ENCODE results near the gene UST.

DNA sequence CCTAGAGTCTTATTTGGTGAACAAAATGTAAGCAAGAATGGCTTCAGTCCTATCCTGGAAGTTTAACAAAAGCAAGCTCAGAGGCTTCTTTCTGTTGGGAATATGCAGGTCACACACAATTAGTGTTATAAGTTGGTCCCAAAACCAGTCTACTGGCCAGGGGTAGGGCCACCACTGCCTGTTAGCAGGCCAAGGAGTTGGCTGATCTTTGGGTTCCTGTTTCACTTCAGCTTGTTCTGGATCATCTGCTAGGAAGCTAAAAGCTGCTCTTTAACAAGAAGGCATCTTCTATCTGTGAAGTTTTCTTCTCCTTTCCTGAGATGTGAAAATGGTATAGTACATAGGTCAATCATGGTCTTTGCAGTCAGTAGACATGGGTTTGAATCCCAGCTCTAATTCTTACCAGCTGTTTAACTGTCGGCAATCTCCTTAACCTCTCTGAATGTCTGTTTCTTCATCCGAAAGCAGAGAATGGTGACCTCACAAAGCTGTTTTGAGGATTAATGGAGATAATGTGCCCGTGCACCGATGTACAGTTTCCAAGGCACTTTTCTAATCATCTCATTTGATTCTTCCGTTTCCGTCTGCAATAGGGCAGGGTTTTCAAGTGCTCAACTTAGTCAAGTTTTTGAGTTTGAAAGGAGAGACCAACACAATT lies 299.5 kb downstream of the UST start:
- TF ChIP-seq CTCF (IDR thresholded peaks at IDR 0.05): no peak
- no peak for TF ChIP-seq ZFX (IDR thresholded peaks at IDR 0.05; ENCODE audit: borderline replicate concordance)
